T-helper 1 cell (primary cell): Measurements from ENCODE around the gene HDAC4.

Experiments
- DNase-seq, 5 donors: peaks; one replicate each; pipeline ENCODE4 v3.0.0-alpha.2; 2012 to 2020

Gene HDAC4

DNA sequence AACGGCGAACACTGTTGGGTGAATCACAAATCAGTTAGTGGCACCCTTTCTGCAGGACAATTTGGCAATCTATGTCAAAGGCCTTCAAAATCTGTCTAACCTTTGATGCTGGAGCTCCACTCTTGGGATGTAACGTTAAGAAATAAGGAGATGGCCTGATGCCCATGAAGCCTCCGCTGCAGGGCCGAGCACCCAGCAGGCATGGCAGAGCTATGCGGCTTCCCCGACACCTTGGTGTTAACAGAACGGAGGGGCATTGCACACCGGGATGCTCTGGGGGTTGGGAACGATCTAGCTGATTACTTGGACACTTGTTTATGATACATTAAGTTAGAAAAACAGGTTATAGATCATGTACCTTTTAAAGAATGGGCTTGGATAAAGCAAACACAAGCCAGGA lies 265.3 kb downstream of the HDAC4 start:
- no peak for DNase-seq

DNA sequence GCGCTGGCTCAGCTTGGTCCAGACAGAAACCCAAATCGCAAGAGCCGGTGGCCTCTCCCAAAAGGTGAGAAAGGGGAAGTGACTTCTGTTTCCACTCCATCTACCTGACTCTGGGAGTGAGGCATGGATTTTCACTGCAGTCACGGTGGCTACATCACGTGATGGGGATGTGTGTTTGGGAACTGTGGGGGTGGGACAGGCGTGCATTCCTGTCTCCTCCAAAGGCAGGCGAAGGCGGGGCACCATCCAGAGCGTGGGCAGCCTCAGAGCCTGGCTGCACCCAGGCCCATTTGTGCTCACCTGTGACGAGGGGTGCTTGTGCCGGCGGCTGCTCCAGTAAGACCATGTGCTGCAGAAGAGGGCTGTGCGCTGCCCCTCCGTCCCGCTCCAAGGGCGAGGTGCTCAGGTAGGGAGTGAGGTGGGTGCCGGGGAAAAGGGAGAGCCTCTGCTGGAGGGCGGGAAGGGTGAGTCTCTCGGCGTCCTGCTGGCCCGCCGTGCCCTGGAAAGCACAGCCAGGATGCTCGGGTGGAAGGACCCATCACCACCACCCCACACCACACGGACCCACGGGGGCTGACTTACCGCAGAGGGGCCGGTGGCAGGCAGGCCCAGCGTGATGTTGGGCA lies 266.8 kb downstream of the HDAC4 start:
- no peak for DNase-seq

DNA sequence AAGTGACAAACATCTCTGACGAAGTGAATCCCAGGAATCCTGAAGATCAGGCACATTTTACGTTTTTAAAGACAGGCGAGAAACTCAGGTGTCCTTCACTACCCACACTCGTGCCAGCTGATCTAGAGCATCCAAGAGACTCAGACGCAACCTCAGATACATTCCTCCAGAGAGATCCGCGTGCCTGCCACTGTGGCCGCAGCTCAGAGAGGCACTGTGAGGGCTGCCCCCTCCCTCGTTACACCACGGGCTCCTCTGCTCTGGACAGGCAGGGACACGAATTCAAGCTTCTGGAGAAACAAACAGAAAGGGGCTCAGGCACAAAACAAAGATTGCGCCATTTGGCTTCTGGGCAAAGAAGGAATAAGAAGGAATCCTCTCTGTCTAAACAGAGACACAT lies 268.0 kb downstream of the HDAC4 start:
- DNase-seq: no peak

DNA sequence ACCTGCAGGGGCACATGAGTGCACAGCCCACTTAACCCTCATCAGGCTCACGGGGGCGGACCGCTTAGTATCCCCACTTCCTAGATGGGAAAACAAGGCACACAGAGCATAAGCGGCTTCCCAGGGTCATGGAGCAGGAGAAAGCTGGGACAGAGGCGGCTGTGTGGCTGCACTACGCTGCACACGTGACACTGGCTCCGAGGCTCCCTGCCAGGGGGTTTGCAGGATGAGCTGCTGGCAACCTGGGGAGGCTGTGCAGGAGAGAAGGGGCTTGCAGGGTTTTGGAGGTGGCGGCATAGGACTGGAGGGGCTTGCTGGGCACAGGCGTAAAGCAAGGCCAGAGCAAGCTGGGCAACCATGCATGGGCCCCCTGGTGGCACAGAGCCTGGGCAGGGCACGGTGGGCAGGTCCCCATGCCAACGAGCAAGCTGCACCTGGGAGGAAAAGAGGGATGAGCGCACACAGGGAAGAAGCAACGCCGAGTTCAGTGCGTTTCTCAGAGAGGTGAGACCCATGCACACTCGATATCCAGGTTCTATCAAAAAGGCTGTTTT lies 268.6 kb downstream of the HDAC4 start:
- no peak for DNase-seq

DNA sequence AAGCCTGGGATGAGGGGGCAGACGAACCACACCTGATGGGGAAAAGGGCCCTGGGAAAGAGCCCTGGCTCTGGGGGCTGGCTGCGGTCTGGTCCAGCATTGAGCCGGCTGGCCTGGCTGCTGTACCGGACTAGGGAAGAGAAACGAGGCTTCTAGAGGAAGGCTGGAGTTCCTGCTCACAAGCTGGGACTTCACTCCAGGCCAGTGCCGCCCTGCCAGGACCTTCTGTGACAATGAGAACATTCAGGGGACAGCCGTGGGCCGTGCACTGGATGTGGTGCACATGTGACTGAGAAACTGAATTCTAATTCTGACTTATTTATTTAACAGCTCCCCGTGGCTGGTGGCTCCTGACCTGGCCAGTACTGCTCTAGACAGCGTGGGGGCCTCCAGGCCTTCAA lies 269.3 kb downstream of the HDAC4 start:
- DNase-seq: no peak

DNA sequence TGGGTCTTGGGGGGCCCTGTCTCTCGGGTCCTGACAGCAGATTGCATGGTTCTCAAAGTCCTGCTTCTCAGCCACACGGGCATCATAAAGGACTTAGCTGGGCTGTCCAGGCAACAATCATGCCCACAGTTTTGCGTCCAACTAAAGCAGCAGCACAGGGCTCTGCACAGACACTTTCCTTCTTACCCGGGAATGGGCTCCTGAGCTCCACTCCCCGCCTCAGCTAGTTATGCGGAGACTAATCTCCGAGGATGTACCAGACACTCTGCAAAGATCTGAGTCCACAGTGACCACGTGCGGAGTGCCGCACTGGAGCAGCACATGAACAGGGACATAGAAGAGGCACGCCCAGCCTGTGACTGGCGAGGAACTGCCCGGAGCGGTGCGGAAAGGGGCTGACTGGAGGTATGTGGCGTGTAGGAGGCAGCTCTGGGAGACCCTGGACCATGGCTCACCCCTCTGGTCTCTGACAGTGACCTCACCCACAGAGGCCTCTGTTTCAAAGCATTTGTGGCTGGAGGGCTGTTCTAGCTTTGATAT lies 270.0 kb downstream of the HDAC4 start:
- DNase-seq: no peak

DNA sequence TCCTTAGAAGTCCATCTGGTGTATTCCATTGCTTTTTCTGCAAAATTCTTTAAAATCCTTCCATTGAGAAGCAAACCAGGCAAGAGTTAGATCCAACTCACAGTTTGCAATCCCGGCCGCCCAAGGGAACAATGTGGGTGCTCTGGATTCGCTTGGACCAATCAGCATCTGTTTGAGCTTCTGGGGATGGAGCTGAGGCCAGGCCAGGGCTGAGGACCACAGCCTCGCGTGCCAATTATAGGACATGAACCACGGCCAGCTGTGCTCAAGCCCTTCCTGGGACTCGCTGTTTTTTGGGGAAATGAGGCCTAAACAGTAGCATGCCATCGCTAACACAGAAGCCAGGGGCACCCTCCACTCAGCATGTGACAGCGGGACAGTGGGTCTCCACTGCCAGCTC lies 270.8 kb downstream of the HDAC4 start:
- DNase-seq: no peak

DNA sequence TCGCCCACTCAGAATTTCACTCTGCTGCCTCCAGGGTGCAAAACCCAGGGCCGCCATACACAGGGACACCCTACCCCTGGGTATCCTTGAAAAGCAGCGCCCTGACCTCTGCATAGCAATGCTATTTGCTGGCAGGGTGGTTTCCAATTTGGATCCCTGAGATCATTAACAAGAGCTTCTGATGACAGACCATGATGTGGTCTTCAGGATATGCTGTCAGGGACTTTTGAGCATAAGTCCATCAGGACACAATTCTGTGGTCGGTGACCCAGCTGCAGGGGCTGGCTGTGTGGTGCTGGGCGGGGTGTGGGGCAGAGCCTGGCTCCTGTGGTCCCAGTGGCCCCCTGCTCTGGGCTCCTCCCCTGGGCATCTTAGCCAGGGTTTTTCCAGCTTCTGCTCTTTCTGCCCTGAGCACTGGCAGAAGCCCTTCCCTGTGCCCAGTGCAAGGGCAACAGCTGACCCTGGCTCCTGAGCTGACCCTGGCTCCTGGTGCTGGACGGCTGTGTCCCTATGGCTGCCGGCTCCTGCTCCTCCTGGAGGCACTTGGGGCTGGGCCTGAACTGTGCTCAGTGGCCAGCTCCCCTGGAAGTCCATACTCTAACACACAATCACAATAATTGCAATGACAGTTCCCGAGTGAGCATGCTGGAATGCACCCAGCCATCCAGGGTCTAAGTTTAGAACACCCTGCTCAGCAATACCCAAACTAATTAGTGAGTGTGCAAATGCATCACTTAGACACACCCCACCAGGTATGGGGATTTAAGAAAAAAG lies 271.5 kb downstream of the HDAC4 start:
- no peak for DNase-seq

DNA sequence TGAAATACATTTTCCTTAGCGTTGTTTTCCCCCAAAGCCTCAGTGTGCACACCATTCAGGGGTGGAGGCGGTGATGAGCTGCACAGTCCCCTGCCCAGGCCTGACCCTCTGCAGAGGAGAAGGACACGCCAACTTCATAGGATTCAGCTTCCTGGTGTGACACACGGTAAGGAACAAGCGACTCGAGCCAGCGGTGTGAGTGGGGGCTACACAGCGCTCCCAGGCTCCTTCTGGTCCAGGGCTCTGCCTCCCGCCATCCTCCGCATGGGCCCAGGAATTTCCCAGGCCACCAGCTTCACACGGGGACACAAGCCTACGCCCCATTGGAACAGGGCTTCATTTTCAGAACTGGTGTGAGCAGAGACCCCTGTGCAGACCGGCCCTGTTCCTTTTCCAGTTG lies 272.1 kb downstream of the HDAC4 start:
- DNase-seq: no peak

DNA sequence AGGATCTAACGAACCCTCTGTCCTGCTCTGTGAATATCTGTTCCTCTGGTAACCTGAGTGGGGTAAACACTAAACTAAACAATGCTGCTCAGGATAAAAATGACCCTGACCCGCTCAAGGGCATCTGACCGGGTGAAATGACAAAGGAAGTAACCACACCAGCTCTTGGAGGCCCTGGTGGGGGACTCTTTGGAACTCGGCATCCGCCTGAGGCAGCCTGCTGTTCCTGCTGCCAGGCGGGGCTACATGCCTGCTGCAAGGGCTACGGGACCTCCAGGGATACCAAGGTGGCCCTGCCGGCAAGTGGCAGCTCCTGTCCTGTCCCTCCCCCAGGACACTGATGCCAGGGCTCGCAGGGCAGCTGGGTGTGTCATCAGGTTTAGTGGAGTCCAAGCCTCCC lies 273.3 kb downstream of the HDAC4 start:
- no peak for DNase-seq

DNA sequence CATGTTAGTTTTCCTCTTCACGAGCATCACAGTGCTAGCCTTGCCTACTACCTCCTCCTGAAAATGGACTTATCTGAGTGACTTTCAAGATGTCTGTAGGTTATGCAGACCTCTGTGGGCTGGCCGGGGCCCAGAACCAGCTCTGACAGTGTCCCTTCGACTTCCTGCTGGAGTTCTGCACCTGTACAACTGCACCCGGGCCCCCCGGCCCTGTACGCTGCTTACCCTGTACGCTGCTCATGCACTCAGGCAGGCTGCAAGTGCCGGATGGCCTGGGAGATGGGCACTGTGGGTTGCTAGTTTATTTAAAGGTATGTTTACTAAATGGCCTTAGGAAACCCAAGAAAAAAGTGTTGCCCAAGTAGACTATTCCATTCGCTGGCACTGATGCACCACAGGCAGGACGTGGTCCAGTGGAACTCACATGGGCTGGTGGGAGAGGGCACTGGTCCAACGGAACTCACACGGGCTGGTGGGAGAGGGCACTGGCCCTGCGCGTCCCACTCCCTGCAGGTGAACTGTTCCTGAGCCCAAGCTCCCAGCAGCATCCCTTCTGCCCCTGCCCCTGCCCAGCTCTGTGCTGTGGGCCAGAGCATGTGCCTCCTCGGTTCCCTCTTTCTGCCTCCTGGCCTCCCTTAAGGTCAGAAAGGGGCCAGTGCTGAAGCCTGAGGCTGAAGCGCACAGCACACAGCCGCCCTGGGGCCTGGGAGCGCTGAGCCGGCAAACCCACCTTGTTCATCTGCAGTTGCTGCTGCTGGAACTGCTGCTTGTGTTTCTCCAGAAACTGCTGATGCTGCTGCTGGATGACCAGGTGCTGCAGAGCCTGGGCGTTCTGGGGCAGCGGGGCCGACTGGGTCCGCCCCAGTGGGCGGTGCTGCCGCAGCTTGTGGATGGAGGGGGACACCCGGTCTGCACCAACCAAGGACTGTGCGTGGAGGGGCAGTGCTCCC lies 274.8 kb downstream of the HDAC4 start:
- DNase-seq: no peak

DNA sequence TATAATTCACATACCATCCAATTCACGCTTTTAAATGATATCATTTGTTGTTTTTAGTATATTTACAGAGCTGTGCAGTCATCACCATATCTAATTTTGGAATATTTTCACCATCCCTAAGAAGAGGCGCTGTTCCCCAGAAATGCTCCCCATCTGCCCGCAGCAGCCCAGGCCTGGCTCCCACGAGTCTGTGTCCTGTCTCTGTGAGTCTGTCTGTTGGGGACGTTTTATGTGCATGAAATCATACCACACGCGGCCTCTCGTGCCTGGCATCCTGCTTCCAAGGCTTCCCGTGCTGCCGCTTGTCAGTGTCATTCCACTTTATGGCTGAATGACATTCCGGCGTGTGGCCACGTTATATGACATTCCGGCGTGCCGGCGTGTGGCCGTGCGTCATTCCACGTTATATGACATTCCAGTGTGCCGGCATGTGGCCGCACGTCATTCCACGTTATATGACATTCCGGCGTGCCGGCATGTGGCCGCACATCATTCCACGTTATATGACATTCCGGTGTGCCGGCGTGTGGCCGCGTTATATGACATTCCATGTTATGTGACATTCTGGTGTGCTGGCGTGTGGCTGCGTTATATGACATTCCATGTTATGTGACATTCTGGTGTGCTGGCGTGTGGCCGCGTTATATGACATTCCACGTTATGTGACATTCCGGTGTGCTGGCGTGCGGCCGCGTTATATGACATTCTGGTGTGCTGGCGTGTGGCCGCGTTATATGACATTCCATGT lies 276.5 kb downstream of the HDAC4 start:
- no peak for DNase-seq

DNA sequence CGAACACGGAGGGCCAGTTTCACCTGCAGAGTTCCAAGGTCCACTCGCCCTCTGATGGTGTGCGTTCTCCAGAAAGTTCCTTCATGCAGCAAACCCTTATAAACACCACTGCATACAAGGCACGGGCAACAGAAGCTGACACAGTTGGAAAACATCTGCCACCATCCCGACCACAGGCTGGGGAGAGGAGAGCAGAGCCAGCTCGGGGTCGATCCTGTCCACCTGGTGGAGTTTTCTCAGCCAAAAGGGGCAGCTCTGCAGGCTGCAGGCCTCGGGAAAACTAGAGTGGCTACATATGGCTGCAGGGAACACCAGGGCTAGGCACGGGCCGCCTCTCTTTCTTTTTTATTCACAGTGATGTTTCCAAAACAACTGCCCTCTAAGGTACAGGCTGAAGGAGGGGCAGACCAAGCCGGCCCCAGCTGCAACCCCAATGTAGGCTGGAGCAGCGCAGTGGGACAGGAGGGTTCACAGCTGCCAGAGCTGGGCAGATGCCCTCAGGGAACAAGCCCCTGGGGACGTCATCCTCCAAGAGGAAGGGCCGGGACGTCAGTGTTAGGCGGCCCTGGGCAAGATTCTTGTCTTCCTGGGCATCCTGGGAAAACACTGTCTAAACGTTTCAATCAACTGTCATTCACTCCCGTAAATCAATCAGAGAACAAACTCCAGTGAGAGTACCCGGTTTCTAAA lies 278.3 kb downstream of the HDAC4 start:
- DNase-seq: no peak

DNA sequence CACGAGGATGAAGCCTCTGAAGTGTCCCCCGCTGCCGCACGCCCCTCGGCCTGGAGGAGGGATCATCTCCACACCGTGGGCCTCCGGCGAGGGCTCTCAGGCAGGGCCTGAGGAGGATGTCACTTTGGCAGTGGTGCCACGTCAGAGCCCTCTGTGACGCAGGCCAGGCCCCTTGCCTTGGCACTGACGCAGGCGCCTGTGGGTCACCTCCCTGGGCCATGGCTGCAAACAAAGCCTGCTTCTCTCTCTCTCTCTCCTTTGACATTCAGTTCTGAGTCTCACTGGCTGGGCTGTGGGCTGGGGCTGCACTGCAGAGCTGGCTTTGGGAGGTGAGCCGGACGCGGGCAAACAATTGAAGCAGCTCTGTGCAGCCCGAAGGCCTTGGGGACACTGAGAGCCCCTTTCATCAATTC lies 279.2 kb downstream of the HDAC4 start:
- no peak for DNase-seq

DNA sequence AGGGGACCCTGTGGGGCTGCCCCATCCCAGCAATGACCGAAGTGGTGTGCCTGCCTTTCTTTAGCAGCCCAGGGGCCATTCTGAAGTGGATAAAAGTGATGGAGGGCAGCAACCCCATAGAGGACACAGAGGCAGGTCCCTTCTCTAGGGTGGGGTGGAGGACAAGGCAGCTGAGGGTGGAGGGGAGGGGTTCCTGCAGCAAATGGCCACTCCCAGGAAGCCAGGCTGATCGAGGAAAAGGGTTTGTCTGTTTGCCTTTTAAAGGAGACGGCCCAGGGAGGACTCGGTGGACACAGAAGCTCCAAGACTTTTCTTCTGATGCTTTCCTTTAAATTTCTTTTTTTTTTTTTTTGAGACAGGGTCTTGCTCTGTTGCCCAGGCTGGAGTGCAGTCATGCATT lies 280.2 kb downstream of the HDAC4 start:
- no peak for DNase-seq

DNA sequence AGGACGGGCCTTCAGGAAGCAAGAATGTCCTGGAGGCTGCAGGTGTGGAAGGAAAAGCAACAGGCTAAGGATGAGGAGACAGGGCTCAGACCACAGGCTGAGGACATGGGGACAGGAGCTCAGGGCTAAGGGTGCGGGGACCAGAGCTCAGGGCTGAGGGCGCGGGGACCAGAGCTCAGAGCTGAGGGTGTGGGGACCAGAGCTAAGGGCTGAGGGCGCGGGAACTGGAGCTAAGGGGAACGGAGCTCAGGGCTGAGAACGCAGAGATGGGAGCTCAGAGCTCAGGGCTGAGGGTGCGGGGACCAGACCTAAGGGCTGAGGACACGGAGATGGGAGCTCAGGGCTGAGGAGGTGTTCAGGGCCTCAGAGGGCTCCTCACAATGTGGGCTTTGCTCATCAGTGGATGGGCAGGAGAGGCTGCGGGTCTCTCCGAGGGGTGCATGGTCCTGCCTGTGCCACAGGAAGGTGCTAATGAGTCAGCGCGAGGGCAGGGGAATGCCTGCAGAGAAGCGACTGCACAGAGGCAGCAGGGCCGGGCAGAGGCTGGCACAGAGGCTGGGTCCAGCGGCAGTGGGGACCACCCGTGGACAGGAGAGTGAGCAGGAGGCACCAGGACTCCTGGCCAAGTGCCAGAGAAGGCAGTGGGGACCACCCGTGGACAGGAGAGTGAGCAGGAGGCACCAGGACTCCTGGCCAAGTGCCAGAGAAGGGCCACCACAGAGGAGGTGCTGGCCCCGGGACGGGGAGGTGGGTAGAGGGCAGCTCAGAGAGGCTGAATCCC lies 281.3 kb downstream of the HDAC4 start:
- no peak for DNase-seq

DNA sequence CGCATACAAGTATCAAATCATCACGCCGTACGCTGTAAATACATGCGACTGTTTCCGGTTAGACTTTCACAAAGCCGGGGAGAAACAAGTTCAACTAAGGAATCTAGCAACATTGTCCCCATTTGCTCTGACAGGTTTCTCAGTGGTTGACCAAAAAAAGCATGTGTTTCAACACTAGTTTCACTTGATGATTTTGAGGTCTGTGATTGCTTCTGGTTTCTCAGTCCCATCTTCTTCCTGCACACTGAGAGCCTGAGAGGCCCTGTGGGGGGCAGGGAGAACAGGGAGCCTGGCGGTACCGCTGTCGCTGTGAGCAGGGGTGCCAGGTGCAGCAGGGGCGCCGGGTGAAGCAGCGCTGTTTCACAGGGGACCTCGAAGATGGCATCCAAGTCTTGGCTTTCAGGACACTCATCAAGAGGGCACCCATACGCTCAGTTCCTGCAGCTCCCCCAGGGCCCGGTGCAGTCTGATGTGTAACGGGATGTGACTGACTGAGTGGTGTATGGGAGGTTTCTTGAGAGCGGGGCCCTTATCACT lies 282.1 kb downstream of the HDAC4 start:
- DNase-seq: peak in 1 of 5 donors; percentile 35

DNA sequence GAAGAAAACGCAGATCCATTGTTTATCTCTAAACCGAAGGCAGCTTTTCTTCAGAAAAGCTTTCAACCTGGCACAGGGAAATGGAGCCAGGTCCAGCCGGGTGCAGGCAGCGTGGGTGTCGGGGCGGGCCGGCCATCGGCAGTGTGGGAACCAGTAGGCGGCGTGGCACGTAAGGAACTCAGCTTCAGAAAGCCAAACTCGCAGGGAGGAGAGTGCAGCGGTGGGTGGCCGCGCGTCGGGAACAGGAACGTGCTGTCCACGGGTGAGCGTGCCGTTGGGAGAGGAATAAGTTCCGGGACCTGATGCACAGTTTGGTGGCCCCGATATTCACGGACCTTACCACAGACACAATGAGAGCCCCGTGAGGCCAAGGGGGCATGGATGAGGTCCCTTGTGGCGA lies 282.6 kb downstream of the HDAC4 start:
- DNase-seq: no peak

DNA sequence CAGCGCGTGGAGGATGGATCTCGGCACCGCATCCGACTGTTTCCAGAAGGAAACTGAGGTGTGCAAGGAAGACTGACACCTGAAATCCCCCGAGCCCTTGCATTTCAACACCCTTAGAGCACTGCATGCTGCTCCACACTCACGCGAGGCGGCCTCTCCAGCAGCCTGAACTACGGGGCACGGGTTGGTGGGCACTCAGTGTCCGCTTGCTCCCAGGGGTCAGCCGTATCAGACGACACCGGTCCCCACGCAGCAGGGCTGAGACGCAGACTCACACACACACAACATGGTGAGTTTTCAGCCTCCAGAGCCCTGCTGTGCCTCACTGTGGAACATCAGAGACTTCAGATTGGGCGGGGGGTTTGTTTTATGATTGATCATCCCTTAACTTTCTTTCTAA lies 283.0 kb downstream of the HDAC4 start:
- DNase-seq: no peak

DNA sequence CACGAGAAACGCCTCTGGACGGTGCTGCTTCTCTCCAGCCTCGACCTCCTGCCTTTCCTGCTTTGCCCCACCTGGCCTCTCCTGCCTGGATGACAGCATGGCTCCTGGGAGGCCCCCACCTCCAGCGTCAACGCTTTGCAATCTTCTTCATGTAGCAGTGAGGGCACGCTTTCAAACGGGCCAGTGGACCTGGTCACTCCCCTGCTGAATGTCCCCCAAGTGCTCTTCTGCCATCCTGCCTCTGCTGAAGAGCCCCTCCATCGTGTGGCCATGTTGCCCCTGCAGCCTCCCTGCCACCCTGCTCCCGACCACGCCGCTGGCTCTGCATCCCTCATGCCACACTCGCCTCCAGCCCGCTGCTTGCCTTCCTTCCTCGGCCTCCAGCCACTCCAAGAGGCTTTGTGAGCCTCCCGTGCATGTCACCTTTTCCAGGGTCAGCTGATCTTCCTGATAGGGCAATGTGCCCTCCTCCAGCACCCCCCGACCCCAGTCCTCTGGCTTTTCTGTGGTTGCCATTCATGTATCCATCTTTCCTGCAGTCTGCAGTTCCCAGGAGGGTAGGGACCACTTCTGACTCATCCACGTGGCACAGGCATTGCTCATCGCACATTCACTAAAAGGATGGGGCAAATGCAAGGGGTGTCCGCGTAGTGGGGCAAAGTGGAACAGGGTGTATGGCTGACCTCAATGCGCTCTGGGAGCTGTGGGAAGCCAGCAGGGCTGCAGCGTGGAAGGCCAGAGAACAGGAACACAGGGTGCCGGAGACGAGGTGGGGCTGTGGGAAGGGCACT lies 284.2 kb downstream of the HDAC4 start:
- DNase-seq: no peak
